HG03064 (cell line): ENCODE measurements around the gene ROBO1.

Source experiments
- ATAC-seq: cut with Tn5 transposase; IDR thresholded peaks from one replicate; pipeline ENCODE4 v1.9.1; 2021; ENCODE audit warnings: low read depth; ENCODE audit not compliant: unreplicated experiment

The ROBO1 gene

GRCh38 chr3:79255702-79256101 is 512.1 kb downstream of the ROBO1 start:
- no peak for ATAC-seq

- ATAC-seq = no peak
These were observed 512.5 kb downstream of the ROBO1 start for GRCh38 chr3:79255292-79255691.

GRCh38 chr3:79253704-79254103 is 514.1 kb downstream of the ROBO1 start:
- ATAC-seq = no peak

GRCh38 chr3:79253271-79253670 is 514.5 kb downstream of the ROBO1 start:
- ATAC-seq = no peak

- ATAC-seq = no peak
These were observed 517.1 kb downstream of the ROBO1 start for GRCh38 chr3:79250746-79251145.

GRCh38 chr3:79249701-79250100 is 518.1 kb downstream of the ROBO1 start:
- ATAC-seq = no peak

GRCh38 chr3:79247725-79248043 is 520.1 kb downstream of the ROBO1 start:
- no peak for ATAC-seq

GRCh38 chr3:79246875-79247724 is 520.7 kb downstream of the ROBO1 start:
- ATAC-seq = no peak

- no peak for ATAC-seq
These were observed 522.3 kb downstream of the ROBO1 start for GRCh38 chr3:79245284-79246138.

GRCh38 chr3:79236496-79236895 is 531.3 kb downstream of the ROBO1 start:
- no peak for ATAC-seq

GRCh38 chr3:79233431-79234060 is 534.3 kb downstream of the ROBO1 start:
- no peak for ATAC-seq

- no peak for ATAC-seq
These were observed 537.5 kb downstream of the ROBO1 start for GRCh38 chr3:79230266-79230665.

GRCh38 chr3:79217096-79217495 is 550.7 kb downstream of the ROBO1 start:
- ATAC-seq = no peak

- ATAC-seq = no peak
These were observed 552.5 kb downstream of the ROBO1 start for GRCh38 chr3:79215286-79215685.

GRCh38 chr3:79211586-79212359 is 556.0 kb downstream of the ROBO1 start:
- ATAC-seq = no peak

GRCh38 chr3:79204351-79204750 is 563.4 kb downstream of the ROBO1 start:
- ATAC-seq = no peak

- ATAC-seq = no peak
These were observed 564.7 kb downstream of the ROBO1 start for GRCh38 chr3:79203144-79203519.

GRCh38 chr3:79202471-79203143 is 565.2 kb downstream of the ROBO1 start:
- no peak for ATAC-seq

- no peak for ATAC-seq
These were observed 567.3 kb downstream of the ROBO1 start for GRCh38 chr3:79200456-79200855.

GRCh38 chr3:79199966-79200365 is 567.8 kb downstream of the ROBO1 start:
- ATAC-seq = no peak
